ENCODE measurements around the gene TMEM250.

The TMEM250 gene

GRCh38 chr9:136132512-136133050, 13.9 kb upstream of the TMEM250 start:
- no peak for DNase-seq (ENCODE audit: low read depth in 2 of 2)

- no peak for DNase-seq (ENCODE audit: low read depth in 2 of 2)
Measured at GRCh38 chr9:136131629-136132511, 13.2 kb upstream of the TMEM250 start.

GRCh38 chr9:136129176-136129575, 10.5 kb upstream of the TMEM250 start:
- no peak for DNase-seq (ENCODE audit: low read depth in 2 of 2)

- DNase-seq (ENCODE audit: low read depth in 2 of 2): no peak
Measured at GRCh38 chr9:136128436-136128835, 9.8 kb upstream of the TMEM250 start.

GRCh38 chr9:136127313-136127712, 8.6 kb upstream of the TMEM250 start:
- no peak for DNase-seq (ENCODE audit: low read depth in 2 of 2)

GRCh38 chr9:136124976-136125692, 6.5 kb upstream of the TMEM250 start:
- no peak for DNase-seq (ENCODE audit: low read depth in 2 of 2)

GRCh38 chr9:136122425-136123383, 4.0 kb upstream of the TMEM250 start:
- DNase-seq (ENCODE audit: low read depth in 2 of 2): peak; percentile 56 to 68

GRCh38 chr9:136121801-136122200, 3.1 kb upstream of the TMEM250 start:
- no peak for DNase-seq (ENCODE audit: low read depth in 2 of 2)

- no peak for DNase-seq (ENCODE audit: low read depth in 2 of 2)
Measured at GRCh38 chr9:136120438-136120844, 1.8 kb upstream of the TMEM250 start.

GRCh38 chr9:136119883-136120393, 1.3 kb upstream of the TMEM250 start:
- no peak for DNase-seq (ENCODE audit: low read depth in 2 of 2)

- DNase-seq (ENCODE audit: low read depth in 2 of 2): no peak
Measured at GRCh38 chr9:136119061-136119882, 597 bp upstream of the TMEM250 start.

GRCh38 chr9:136117916-136118319, 757 bp downstream of the TMEM250 start:
- DNase-seq (ENCODE audit: low read depth in 2 of 2): no peak

GRCh38 chr9:136117291-136117915, 1.3 kb downstream of the TMEM250 start:
- no peak for DNase-seq (ENCODE audit: low read depth in 2 of 2)

GRCh38 chr9:136116360-136117098, 2.1 kb downstream of the TMEM250 start:
- no peak for DNase-seq (ENCODE audit: low read depth in 2 of 2)

- no peak for DNase-seq (ENCODE audit: low read depth in 2 of 2)
Measured at GRCh38 chr9:136115641-136116359, 2.9 kb downstream of the TMEM250 start.

GRCh38 chr9:136115206-136115605, 3.5 kb downstream of the TMEM250 start:
- no peak for DNase-seq (ENCODE audit: low read depth in 2 of 2)

GRCh38 chr9:136114610-136115009, 4.1 kb downstream of the TMEM250 start:
- no peak for DNase-seq (ENCODE audit: low read depth in 2 of 2)

- DNase-seq (ENCODE audit: low read depth in 2 of 2): no peak
Measured at GRCh38 chr9:136112541-136112940, 6.1 kb downstream of the TMEM250 start.

GRCh38 chr9:136111910-136112309, 6.8 kb downstream of the TMEM250 start:
- no peak for DNase-seq (ENCODE audit: low read depth in 2 of 2)

All from stimulated activated CD8-positive, alpha-beta memory T cell treated with anti-CD3 and anti-CD28 coated beads, Interleukin-7, amount 100 ng/mL, for 1 hour (primary cell).